HG02885 (cell line): ENCODE results near the gene IQCE.

ENCODE experiments used
- ATAC-seq: cut with Tn5 transposase; IDR thresholded peaks from one replicate; pipeline ENCODE4 v1.9.1; 2021; ENCODE audit warnings: mild to moderate bottlenecking; ENCODE audit not compliant: unreplicated experiment, poor library complexity

Gene IQCE

DNA sequence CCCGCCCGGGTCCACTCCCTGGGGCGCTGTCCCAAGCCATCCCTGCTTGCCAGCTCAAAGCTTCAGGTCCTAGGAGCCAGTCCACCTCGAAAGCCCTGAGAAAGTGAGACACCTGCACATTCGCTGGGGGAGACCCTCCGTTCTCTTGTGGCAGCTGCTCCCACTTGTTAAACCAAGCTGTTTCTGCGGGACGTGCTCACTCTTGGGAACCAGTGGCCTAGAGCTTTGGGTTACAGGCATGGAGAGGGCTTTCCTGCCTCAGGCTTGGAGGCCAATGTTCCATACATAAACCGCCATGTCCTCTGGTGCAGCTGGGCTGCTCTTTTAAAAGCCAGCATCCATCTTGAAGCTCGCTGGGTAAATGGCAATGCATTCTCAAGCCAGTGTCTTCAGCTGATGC, 53.1 kb downstream of the IQCE start:
- no peak for ATAC-seq

GRCh38 chr7:2612445-2613097, 53.8 kb downstream of the IQCE start:
- ATAC-seq: no peak

DNA sequence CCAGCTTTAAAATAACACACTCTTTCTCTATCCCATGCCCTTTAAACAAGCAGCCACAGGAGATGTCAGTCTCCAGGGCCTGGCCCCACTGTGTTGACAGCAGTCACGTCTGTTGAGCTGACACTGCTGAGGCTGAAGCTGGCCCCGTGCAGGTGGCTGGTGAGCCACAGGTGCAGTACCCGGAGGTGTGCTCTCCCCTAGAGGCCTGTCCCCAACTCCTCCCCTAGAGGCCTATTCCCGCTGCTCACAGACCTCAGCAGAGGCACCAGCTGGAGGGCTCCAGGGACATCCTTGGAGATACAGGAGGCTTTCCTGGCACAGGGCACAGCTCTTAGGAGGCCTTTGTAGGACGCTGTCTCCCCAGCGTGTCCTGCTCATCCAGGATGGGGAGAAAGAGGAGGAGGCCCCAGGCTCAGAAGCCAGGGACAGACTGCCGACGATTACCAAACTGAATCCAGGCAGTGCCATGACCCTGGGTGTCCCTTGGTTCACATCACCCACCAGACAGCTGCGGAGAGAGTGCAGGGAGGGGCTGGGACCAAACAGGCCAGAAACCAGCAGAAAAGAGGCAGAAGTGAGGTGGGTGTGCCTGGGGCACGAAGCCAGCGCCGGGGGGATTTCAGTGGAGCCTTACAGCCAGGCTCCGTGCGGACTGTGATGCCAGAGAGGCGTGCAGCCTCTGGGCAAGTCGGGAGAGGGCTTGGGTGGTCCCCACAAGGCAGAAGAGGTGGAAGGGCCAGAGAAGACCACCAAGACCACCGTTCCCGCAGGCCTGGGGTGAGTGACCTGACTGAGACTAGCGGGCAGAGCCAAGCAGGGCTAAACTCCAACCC, 54.5 kb downstream of the IQCE start:
- ATAC-seq: no peak

- no peak for ATAC-seq
Observed at GRCh38 chr7:2613931-2614600, 55.3 kb downstream of the IQCE start.

DNA sequence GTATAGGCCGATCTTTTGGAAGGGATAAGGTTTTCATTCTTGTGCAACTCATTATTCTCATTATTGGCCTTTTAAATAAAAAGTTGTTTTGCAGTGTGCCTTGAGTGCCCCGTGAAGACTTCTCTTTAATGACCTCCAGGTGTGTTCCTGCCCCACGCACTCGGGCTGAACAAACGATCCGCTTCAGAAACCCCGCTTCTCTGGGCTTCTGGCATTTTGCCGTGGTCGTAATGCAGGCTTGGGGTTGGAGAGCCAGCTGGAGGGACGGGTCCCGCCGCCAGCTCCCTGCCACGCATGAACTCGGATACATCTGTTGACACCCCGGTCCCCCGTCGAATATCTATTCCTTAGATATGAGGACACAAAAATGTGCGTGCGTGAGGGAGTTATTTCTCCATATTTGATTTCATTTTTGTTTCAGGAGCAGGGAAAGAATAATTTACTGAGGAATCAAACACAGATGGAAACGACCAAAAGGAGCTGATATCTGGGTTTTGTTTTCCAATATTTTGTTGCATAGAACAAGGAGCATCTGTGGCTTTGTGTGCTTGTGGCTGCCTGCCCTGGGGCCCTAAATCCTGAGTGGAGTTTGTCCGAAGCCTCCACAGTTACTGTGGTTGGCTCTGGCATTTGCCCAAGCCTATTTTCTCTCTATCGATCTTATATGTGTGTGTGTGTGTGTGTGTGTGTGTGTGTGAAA, 56.0 kb downstream of the IQCE start:
- ATAC-seq: no peak

- ATAC-seq: no peak
Observed at GRCh38 chr7:2616387-2617324, 57.9 kb downstream of the IQCE start.

DNA sequence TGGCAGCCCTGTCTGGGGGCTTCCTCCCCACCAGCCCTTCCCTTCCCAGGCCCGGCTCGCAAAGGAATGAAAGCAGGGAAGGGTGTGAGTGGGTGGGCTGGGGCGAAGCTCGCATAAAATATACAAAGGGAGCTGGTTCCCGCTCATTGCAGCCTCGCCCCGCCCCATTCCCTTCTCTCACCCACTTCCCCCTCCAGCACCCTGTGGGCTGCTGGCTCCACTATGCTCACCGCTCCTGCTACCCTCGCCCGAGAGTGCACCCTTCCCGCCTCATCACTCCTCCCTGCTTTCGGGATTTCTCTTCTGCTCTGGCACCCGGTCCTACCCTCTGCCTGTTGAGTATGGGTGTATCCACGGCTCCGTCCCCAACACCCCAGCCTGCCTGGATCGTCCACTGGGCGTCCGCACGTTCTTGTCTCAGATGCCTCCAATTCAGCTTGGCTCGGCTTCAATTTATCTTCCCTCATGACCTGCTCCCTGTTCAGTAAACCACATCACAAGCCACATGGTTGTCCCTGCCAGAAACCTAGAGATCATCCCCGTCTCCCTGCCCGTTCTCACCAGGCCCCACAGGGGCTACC, 58.6 kb downstream of the IQCE start:
- ATAC-seq: no peak

GRCh38 chr7:2619116-2619515, 60.3 kb downstream of the IQCE start:
- ATAC-seq: no peak

GRCh38 chr7:2621061-2621828, 62.5 kb downstream of the IQCE start:
- ATAC-seq: no peak

GRCh38 chr7:2621948-2622640, 63.3 kb downstream of the IQCE start:
- ATAC-seq: no peak

GRCh38 chr7:2622869-2623697, 64.3 kb downstream of the IQCE start:
- no peak for ATAC-seq

GRCh38 chr7:2623698-2624014, 64.9 kb downstream of the IQCE start:
- no peak for ATAC-seq

- no peak for ATAC-seq
Observed at GRCh38 chr7:2624293-2624886, 65.6 kb downstream of the IQCE start.

GRCh38 chr7:2626498-2627117, 67.8 kb downstream of the IQCE start:
- ATAC-seq: no peak

GRCh38 chr7:2627258-2628129, 68.7 kb downstream of the IQCE start:
- no peak for ATAC-seq

- ATAC-seq: no peak
Observed at GRCh38 chr7:2628130-2628482, 69.3 kb downstream of the IQCE start.
